Colonic mucosa (tissue), 4 donors: ENCODE results near the gene TGFBR1. TPM values are rescaled to one million over a fixed set of nuclear protein-coding genes. Genes with fewer than 3 reads are reported as not detected.

ENCODE experiments used
- DNase-seq: peaks from one replicate; pipeline ENCODE4 v3.0.0-alpha.2; 2020
- H3K27ac ChIP-seq: fragments of 200-600 bp; one replicate; pipeline ENCODE4 v1.8.0; 2021
- H3K27me3 ChIP-seq: fragments of 200-600 bp; one replicate; pipeline ENCODE4 v1.8.0; 2021
- H3K36me3 ChIP-seq: fragments of 200-600 bp; one replicate; pipeline ENCODE4 v1.8.0; 2021
- H3K4me1 ChIP-seq: fragments of 200-600 bp; one replicate; pipeline ENCODE4 v1.8.0; 2021; ENCODE audit warnings: mild to moderate bottlenecking
- H3K4me3 ChIP-seq: fragments of 200-600 bp; one replicate; pipeline ENCODE4 v1.8.0; 2021
- H3K9ac ChIP-seq, 2 donors: one replicate each; pipeline ENCODE4 v1.7.0; 2013; ENCODE audit warnings: control low read depth in 2 of 2, low read depth in 2 of 2, low read length in 2 of 2
- H3K9me3 ChIP-seq: fragments of 200-600 bp; one replicate; pipeline ENCODE4 v1.8.0; 2021
- intact Hi-C: fragments of 100-400 bp; cut with DNase I; formaldehyde crosslinking; loops from one replicate; pipeline ENCODE4 v1.14.1; 2022
- total RNA-seq, 2 donors: library from RNA; stranded (reverse); fragmentation: NEBNext Ultra II Directional in 1 of 2; extraction: Animal tissue kit (Norgen Biotek cat#: 25700) in 1 of 2; gene quantifications; one replicate each; pipeline ENCODE4 v1.2.1, GENCODE V29; 2021
- TF ChIP-seq, protein P1 (sequence below): fragments of 200-600 bp; IDR thresholded peaks from one replicate; pipeline ENCODE4 v1.8.0; 2022; ENCODE audit warnings: antibody characterized with exemption, mild to moderate bottlenecking
- donor health status: healthy.
- donor health status: DM: no; HTN: no; CAD: no.
- donor health status: DM: no; HTN: no; CAD: no.

TGFBR1 gene
- total RNA-seq, 2 donors from 2014 or later = 19.0 to 48.7 TPM

DNA sequence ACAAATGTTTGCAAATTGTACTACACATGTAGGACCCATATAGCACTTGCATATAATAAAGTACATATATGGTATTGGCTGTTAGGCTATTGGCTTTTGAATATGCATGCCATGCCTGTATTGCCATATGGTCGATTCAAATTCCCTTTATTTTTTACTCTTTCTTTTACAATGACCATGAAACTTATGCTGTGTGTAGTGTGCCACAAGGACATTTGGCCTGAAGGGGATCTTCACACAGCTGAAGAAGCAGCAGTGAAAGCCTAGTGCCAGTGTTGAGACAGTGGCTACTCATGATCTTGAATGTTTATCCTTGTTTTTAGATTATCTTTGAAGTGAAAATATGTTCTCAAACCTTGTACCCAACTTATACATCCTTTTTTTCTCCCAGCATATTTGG lies 20.5 kb downstream of the TGFBR1 start:
- Histone ChIP-seq H3K36me3 (no peaks in the 10 kb centered on the region), H3K9ac (no peak overlapping the region), H3K27me3 (no peaks in the 10 kb centered on the region), H3K4me1 (no peaks in the 10 kb centered on the region), H3K4me3 (no peak overlapping the region), H3K9me3 (no peaks in the 10 kb centered on the region), H3K27ac (no peak overlapping the region)
- intact Hi-C loops = no loop called here
- no peak for DNase-seq
- TF ChIP-seq, protein P1, sequence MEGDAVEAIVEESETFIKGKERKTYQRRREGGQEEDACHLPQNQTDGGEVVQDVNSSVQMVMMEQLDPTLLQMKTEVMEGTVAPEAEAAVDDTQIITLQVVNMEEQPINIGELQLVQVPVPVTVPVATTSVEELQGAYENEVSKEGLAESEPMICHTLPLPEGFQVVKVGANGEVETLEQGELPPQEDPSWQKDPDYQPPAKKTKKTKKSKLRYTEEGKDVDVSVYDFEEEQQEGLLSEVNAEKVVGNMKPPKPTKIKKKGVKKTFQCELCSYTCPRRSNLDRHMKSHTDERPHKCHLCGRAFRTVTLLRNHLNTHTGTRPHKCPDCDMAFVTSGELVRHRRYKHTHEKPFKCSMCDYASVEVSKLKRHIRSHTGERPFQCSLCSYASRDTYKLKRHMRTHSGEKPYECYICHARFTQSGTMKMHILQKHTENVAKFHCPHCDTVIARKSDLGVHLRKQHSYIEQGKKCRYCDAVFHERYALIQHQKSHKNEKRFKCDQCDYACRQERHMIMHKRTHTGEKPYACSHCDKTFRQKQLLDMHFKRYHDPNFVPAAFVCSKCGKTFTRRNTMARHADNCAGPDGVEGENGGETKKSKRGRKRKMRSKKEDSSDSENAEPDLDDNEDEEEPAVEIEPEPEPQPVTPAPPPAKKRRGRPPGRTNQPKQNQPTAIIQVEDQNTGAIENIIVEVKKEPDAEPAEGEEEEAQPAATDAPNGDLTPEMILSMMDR = no peak

DNA sequence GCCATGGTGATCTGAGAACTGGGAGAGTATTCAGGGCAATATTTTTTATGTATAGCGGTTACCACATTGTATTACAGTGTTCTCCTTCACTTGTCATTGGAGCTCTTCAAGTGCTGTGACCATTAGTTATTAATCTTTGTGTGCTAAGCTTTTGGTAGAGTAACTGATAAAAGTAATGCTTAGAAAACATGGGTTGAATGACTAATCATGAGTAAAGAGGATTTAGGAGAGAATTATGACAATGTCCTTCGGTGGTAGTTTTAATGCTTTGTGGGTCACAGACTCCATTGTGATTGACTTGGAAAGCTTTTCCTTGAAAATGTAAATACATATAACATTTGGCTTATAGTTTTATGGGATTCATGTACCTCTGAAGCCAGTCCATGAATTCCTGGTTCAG lies 21.4 kb downstream of the TGFBR1 start:
- TF ChIP-seq, protein P1 = no peak
- intact Hi-C loops = no loop called here
- H3K27me3 ChIP-seq = no peaks in the 10 kb centered on the region
- no peaks in the 10 kb centered on the region for H3K9me3 ChIP-seq
- no peak for DNase-seq
- no peak overlapping the region for H3K27ac ChIP-seq
- no peaks in the 10 kb centered on the region for H3K36me3 ChIP-seq
- H3K4me3 ChIP-seq = no peak overlapping the region
- H3K4me1 ChIP-seq = no peaks in the 10 kb centered on the region
- no peak overlapping the region for H3K9ac ChIP-seq

DNA sequence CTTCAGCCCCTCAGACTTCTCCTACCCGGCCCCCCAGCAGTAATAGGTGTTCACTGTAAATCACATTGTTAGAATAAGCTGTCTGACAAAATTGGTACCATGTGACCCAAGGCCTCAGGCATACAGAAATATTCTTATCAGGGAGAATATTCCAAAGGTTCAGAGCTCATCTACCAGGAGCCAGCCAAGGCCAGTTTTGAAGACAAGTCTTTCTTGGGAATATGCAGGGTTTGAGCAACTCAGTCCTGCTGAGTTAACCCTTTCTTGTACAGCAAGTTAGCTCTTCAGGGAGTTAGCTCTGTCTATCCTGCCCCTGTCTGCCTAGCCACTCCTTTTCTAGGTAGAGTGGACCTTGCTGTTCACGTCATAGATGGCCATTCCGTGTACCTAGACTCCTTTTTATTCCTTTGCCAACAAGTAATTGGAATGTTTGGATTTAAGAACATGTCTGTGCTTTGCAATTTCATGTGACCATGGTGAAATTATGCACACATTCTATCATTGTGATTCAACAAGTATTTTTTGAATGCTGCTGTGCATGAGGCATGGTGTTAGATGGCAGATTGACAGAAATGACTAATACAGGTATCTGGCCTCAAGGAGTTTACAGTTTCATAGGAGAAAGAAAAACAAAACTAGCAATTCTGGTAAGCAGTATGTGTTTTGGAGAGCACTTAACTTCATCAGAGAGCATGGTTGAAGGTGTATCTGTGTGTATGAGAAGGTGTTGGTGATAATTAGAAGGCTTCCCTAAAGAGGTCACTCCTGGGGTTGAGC lies 22.6 kb downstream of the TGFBR1 start:
- Histone ChIP-seq H3K9me3 (no peaks in the 10 kb centered on the region), H3K27me3 (no peaks in the 10 kb centered on the region), H3K4me1 (no peaks in the 10 kb centered on the region), H3K9ac (no peak overlapping the region), H3K36me3 (no peaks in the 10 kb centered on the region), H3K4me3 (no peak overlapping the region), H3K27ac (no peak overlapping the region)
- intact Hi-C loops = no loop called here
- TF ChIP-seq, protein P1 = no peak
- DNase-seq = no peak

DNA sequence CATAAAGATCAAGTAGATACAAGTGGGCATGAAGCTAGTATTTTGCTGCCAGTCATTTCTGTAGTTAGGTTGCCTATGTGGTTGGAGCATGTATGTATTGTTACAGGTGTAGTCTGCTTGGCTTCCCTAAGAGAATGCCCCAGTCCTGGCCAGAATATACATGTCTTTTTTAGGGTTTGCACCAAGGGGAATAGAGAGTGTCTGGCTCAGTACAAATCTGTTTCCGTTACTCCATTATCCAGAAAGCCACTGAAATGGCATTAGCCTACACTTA lies 23.2 kb downstream of the TGFBR1 start:
- Histone ChIP-seq H3K4me1 (no peaks in the 10 kb centered on the region), H3K4me3 (no peak overlapping the region), H3K27ac (no peak overlapping the region), H3K9me3 (no peaks in the 10 kb centered on the region), H3K36me3 (no peaks in the 10 kb centered on the region), H3K27me3 (no peaks in the 10 kb centered on the region), H3K9ac (no peak overlapping the region)
- intact Hi-C loops = no loop called here
- DNase-seq = no peak
- TF ChIP-seq, protein P1 = no peak

DNA sequence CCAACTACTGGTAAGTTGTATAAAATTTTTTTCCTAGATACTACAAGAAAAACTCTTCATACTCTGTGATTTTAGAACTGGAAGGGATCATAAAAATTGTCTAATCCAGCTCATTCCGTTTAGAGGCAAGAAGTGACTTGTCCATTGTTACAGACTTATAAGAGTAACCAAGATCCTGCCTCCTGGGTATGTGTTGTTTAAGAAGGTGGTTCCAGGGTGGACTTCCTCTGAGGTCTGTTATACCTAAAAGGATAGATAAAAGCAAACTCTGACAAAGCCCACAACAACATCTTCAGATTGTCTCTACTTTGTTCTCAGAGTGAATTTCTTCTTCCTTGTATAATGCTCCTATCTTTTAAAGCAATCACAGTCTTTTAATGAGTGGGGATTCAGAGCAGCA lies 24.2 kb downstream of the TGFBR1 start:
- Histone ChIP-seq H3K9me3 (no peaks in the 10 kb centered on the region), H3K36me3 (no peaks in the 10 kb centered on the region), H3K4me1 (no peaks in the 10 kb centered on the region), H3K9ac (no peak overlapping the region), H3K4me3 (no peak overlapping the region), H3K27me3 (no peaks in the 10 kb centered on the region), H3K27ac (no peak overlapping the region)
- no peak for DNase-seq
- intact Hi-C loops = no loop called here
- TF ChIP-seq, protein P1 = no peak
